HUDEP-2 (cell line): ENCODE measurements around the gene SESN3.
"Not testable (repeated sequence)": the region's sequence is repeated elsewhere in the genome, so short reads cannot be mapped to it uniquely, and the experiment has no call there.

Source experiments
- DNase-seq, 76 experiments: peaks; one replicate each; lab custom pipeline; 2025; ENCODE audit not compliant: unreplicated experiment in 76 of 76; lab: John Stamatoyannopoulos, UW

The SESN3 gene, protein sequence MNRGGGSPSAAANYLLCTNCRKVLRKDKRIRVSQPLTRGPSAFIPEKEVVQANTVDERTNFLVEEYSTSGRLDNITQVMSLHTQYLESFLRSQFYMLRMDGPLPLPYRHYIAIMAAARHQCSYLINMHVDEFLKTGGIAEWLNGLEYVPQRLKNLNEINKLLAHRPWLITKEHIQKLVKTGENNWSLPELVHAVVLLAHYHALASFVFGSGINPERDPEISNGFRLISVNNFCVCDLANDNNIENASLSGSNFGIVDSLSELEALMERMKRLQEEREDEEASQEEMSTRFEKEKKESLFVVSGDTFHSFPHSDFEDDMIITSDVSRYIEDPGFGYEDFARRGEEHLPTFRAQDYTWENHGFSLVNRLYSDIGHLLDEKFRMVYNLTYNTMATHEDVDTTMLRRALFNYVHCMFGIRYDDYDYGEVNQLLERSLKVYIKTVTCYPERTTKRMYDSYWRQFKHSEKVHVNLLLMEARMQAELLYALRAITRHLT

DNA sequence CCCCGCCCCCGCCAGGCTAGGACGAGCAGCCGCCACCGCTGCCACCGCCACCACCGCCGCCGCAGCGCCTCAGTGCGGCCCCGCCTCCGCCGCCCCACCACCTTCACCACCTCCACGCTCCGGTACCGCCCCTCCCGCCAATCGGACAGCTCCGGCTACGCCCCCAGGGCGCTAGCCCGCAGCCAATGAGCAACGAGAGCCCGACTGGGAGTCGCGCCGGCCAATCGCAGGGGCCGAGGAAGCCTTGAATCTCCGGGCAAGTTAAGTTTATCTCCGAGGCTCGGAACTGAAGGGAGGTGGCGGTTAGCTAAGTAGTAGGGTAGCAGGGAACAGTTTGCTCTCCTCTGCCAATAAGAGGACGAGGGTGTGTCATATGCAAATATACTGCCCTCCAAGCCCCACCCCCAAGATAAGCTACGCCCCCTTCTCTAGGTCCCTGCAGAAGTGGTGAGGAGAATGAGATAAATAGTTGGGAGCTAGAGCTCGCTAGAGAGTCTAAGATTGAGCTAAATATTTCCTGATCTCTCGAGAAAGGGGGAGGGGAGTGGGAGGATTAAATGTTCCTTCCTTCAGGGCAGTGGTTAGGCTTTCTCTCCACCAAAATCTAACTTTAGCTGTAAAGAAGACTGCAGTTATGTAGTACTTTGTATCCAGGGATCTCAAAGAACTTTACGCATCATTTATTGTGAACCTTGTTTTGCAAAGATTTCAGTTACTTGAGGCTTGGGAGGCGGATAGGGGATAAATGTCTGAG, at the start of gene SESN3:
Gene SESN3, minus strand, starts transcription at position 76 of the 754 bp plus-strand sequence. CDS start 342 bp downstream, outside the sequence.
- DNase-seq: peak in 75 of 76 experiments; percentile 24 to 99 (median 97)

DNA sequence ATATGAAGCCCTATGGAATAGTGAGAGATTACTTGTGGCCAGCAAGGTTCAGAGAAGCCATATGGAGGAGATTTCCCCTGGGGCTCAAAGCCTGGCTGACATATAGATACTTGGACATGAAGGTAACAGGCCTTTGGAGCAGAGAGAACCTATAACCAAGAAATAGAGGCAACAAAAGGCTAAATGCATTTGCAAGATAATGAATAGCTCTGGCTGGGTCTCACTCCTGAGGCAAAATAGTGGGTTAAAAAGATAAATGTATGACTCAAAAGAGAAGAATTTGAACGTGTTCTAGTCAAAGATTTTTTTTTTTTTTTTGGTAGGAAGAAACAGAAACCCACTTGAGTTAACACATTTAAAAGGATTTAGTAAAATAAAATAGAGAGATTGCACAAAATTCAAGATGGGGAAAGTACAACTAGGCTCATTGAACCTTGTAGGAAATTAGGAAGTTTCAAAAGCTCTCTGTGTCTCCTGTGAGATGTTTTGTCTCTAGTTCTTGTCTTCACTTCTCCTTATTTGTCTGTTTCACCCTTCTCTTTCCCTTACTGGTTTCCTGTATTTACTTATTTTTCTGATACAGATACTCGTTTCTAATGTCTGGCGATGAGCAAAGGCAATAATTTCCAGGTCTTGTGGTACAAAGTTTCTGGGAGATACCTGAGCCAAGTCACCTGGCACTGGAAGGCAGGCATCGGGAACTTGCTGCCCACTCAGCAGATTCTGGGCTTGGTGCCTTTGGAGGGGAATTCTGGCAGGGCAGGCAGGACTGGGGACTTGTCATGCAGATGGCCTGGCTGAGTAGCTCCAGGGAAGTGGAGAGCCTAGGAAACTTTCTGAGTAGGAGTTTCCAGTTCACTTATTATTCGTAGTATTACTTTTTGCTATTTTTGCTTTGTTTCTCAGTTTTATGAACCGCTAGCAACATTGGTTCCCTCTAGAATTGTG, 49.2 kb upstream of the SESN3 start:
- DNase-seq: no peak

DNA sequence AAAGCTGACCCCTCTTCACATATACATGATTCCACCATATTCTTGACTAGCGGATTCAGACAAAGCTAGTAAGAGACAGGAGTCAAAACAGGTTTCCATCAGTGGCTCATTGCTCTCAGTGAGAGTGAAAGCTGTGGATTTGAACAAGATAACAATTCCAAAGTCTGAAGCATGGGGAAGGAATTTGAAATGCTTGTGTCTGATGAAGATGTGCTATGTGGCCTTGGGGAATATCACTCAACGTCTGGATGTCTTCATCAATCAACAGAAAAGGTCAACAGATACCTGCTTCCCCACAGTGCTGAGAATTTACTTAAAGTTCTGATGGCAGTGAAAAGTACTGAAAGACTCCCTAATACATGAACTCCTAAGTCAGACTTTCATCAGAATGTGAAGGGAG, 46.9 kb upstream of the SESN3 start:
- DNase-seq: no peak

DNA sequence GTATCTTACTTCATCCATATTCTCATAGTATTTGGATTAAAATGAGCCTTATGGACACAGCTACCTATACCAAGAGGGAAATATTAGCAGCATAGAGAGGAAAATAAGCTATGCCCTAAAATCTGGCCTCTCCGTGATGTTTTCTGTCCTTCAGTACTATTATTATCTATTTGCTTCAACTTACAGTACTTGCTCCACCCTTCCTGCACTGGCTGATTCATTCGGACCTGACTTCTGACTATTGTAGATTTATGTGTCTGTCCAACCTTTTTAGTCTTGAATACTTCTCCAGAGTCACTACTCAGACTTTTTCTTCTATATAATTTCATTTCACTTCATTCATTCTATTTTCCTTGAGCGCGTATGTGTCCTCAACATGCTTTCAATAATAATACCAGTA, 45.1 kb upstream of the SESN3 start:
- DNase-seq: no peak

DNA sequence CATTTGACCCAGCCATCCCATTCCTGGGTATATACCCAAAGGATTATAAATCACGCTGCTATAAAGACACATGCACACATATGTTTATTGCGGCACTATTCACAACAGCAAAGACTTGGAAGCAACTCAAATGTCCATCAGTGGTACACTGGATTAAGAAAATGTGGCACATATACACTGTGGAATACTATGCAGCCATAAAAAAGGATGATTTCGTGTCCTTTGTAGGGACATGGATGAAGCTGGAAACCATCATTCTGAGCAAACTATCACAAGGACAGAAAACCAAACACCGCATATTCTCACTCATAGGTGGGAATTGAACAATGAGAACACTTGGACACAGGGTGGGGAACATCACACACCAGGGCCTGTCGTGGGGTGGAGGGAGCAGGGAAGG, 42.6 kb upstream of the SESN3 start:
- not testable (repeated sequence) for DNase-seq

DNA sequence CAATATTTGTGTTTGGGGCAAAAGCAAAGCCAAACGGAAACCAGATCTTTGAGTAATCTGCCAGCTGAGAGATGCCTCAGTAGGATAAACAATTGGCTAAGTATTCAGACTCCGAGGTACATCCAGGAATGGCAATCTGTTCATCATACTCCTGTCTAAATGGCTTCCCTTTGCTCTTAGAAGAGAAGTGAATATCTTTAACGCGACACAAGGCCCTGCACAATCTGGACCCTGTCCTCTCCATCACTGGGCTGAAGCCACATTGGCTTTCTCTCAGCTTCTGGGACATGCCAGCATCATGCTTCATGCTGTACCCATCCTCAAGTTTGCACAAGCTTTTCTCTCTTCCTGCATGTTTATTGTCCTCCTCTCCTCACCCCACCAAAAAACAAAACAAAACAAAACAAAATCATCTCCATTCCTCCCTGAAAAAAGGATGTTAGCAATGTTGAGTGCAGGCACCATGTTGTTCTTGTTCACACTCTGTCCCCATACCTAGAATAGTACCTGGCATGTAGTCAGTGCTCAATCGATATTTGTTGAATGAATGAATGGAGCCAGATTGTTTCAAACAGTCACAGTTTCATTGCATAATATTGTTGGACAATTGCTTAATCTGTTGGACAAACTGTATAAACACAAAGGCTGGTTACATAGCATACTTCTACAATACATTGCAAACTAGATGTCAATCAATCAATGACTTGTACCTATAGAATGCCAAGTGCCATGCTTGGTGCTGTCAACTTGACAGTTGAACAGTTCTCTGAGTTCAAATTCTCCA, 38.2 kb upstream of the SESN3 start:
- no peak for DNase-seq

DNA sequence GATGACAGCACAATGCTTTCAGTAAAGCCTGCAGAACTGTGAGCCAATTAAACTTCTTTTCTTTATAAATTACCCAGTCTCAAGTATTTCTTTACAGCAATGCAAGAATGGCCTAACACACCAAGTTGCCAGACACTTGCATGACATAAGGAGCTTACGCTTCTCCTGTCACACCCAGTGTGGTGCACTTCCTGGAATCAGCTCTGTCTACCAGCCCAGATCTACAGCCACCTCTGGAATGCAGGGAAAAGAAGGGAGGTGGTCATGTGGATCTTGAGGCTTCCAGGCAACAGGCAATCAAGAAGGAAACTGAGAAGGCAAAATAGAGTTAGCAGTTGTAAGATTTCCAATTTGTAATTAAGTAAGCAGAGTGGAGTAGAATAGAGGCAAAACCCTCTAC, 37.4 kb upstream of the SESN3 start:
- no peak for DNase-seq

DNA sequence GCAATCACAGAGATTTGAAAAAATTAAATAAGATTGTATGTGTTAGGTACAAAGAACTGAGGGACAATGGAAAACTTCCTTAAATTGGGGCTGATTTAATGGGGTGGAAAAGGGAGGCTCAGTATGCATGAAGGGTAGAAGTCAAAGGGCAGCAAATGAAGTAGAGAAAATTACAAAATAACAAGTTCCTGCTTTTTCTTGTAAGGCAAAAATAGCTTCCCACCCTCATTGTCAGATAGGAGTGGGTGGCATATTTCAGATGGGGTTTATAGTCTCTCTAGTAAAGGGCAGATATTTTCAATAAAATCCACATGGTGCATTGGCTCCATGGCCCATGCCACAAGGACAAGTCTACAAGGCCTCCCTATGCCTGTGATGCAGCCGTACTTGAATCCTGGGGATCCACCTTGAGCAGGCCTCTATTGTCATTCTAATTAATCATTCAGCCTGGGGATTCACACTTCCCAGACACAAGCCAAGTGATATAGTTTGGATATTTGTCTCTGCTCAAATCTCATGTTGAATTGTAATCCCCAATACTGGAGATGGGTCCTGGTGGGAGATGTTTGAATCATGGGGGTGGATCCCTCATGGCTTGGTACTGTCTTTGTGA, 36.7 kb upstream of the SESN3 start:
- DNase-seq: no peak

DNA sequence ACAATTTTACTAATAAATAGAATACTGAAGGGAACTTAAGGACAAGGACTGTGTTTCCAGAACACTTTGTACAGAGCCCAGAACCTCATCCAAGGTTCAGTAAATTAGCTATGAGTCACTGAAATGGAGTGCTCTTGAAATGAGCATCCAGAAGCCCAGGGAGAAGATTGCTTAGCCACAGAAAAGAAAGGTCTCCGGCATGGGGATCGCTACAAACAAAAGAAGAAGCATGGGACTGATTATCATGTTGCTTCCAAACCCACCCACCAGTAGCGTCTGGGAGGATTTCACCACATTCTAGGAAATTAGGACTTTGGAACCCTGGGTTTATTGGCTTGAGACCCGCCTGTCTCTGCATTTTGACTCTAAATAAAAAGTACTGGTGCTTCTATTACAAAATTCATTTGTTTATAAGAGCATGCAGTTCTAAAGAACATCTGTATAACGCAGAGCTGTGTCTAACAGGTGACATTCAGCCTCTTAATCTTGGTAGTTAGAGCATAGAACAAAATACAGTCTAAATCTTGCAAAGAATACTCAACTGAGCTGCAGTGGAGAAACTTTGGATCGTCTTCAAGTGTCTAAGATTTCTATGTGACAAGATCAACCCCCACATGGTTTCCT, 35.9 kb upstream of the SESN3 start:
- DNase-seq: no peak

DNA sequence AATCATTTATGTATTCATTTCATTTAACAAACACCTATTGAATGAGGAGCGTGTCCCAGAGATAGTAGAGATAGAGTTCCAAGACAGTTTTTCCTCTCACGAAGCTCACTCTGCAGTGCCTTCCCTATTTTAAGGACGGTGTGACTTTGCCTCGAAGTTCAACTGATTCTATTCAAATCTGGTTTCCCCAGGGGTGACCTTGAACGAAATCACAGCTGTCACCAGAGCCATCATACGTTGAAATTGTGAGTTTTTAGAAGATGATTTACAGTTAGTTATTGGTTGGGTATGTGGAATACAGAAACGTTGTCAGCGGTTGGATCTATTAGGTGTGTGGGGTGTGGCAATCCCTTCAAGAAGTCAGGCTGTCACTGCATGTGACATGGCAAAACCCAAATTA, 33.9 kb upstream of the SESN3 start:
- DNase-seq: no peak

DNA sequence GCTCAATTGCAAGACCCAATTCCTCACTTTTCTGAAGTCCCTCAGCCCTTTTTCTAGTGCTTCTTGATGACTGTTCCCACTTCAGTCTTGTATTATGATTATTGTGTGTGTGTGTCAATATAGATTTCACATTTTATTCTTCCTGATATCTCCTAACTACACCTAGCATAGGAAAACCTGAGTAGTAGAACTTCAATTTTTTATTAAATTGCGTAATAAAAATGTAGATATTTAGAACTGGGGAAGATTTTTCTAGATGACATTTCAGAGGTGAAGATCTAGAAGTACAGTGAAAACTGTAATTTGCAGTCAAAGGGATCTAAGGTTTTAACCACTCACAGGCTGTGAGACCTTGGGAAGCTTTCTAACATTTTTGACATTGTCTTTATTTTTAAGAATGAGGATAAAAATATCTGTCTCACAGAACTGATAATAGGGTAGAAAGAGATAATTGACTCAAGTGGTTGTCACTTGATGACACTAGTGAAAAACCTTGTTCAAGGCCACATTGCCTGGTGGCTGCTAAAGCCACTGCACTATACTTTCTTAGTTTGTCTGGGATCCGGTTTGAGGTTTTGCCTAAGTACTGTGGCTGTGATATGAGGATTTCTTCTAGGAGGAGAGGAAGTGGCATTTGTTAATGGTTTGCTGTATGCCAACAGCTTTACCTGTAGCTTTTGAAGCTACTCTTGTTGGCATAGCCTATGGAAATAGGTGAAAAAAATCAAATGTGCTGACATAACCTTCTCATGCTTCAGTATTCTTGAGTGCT, 32.2 kb upstream of the SESN3 start:
- DNase-seq: no peak

DNA sequence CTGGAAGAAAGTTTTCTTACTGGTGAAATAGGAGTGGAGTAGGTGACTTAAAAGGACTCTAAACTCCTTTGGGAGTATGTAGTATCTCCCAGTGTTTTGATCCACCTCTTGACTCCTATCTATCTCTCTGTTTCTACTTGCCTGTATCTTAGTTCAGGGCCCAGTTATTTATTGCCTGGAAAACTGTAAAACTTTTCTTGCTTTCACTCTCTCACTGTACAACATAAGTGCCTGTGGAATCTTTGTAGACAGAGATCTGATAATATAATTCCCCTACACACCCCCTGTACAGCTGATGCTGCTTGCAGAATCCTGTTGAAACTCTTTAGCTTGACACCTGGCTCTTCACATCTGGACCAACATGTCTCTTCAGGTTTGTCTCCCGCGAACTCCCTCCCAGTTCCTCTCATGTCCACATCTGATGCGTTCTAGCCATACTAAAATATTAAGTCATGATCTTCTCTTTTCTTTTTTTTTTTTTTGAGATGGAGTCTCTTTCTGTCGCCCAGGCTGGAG, 26.5 kb upstream of the SESN3 start:
- DNase-seq: no peak

DNA sequence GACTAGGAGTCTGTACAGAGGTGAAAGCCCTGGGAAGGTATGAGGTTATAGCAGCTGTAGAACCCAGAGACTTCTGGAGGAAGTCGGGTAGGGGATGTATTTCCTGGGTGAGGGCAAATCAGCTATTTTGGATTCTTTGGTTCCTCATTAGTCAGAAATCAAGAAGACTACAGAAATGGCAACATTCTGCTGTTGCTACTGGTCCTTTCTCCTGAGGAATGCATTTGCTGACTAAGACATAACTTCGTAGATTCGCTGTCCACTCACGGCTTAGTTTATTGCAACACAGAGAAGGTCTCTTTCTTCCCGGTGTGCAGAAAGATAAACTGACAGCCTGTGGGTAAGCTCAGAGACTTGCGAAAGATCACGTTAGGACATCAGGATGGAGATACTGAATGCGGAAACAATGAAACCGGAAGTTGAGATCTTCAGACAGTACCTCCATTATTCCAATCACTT, 25.3 kb upstream of the SESN3 start:
- no peak for DNase-seq

DNA sequence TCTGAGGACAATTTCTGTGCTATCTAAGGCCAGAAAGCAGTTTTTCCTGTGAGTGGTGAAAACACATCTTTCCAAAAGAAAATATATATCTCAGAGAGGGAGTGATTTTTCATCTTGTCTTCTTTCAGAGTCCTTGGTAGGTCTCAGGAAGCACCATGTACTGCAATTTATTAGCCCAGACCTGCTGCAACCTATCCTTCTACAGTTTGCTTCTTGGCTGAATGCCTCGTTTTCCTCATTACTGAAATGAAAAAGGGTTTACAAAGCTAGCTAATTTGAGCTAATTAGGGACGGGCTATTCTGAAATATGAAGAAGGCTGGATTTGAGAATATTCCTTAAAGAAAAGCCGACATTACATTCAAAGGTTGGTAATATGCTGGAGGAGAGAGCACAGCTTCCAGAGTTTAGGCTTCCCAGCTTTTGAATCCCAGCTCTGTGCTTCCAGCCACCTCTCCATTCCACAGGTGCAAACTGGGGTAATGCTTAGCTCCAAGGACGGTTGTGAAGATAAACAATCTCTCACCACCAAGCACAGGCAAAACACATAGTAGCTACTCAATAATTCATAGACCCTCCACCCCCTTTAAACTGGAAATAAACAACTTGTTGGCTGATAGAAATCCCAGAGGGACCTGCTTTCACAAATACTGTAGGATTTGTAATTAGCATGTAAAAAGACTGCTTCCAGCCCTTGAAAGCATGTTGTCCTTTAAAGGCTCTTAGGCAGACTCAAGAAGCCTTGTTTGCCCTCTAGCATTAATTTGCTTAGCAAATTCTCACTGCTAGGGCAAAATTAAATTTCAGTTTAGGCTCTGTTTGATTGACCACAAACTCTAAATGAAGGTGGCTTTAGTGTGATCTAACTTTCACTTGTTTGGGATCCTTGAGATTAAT, 24.5 kb upstream of the SESN3 start:
- DNase-seq: no peak

DNA sequence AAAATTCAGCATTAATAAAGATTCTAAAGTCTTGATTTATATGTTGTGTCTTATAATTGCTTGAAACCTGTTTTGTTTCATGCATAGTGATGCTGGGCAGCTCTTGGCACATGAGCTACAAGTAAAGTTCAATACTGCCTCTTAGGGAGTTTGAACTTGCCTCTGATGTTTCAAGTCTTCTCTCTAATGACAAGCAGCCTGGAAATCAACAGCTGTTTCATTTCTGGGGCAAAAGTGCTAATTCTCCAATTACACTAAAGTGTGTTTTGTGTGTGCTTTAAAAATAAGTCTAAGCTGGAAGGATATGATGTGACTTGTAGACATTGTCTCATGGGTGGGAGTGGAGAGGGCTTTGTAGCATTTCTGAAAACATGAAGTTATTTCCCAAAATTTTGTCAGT, 23.7 kb upstream of the SESN3 start:
- no peak for DNase-seq

DNA sequence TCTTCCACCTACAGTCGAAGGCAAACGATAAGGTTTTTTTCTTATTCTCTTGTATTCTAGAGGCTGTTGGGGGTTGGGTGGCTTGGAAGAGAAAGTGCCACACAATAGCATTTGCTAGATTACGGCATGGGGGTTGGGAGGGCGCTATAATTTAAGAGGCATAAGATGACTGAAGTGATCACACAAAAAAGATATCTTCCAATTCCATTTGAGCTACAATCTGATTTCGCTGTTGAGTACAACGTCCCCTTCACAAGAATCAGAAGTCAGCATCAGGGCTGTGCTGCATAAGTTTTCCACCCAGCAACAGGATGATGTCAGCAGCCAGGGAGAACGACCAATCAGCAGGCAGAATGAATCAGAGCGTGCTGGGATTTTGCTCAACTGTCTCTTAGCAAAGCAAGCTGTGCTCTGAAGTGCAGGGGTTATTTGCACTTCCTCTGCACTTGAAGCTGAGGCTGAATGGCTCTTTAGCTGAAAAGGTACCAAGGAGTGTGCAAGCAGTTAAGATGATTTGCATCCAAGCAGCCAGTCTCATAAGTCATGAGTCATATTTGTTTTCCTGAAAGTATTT, 23.2 kb upstream of the SESN3 start:
- peak in 73 of 76 experiments; percentile 2 to 86 (median 66) for DNase-seq

DNA sequence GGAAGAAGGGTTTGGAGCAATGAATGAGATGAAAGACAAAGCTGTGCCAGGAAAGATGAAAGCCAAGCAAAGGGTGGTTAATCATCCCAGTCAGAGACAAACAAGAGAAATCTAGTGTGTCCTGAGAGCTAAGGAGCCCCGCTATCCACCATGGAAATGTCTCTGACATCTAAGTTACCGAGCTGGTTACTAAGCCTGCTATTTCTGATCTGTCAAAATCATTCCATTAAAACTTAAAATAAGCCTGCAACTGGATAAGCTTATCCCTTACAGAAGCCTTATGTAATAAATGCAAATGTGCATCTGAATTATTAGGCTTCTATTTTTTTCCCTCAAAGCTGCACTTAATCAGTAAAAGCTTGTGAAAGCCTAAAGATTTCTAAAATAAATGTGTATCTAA, 22.1 kb upstream of the SESN3 start:
- DNase-seq: no peak
